HepG2 (cell line): Measurements from ENCODE around the gene SLC38A3. TPM values are rescaled to one million over a fixed set of nuclear protein-coding genes. Genes with fewer than 3 reads are reported as not detected.

Experiments used
- ARID3A ChIP-seq: IDR thresholded peaks from 2 replicates; pipeline ENCODE4 v1.6.1; 2012; ENCODE audit warnings: low read depth, low read length, improper control_type of control experiment
- ETV5 ChIP-seq: IDR thresholded peaks from 2 replicates; pipeline ENCODE4 v1.6.1; 2018; ENCODE audit warnings: missing biosample characterization, missing genetic modification reagents, inconsistent platforms, borderline replicate concordance
- GATAD2A ChIP-seq: IDR thresholded peaks from 2 replicates; pipeline ENCODE4 v1.6.1; 2016
- PATZ1 ChIP-seq: sonication (generic); formaldehyde crosslinking; IDR thresholded peaks from 2 replicates; pipeline ENCODE4 v1.4.0; 2020; ENCODE audit warnings: missing genetic modification reagents
- RBAK ChIP-seq: sonication (generic); formaldehyde crosslinking; IDR thresholded peaks from 2 replicates; pipeline ENCODE4 v1.5.1; 2020; ENCODE audit warnings: mild to moderate bottlenecking, missing genetic modification reagents
- RBM39 ChIP-seq: fragments of 200-400 bp; formaldehyde crosslinking; IDR thresholded peaks from one replicate; pipeline ENCODE4 v1.6.1; 2018; ENCODE audit warnings: antibody characterized with exemption, mild to moderate bottlenecking, low read depth, low read length; ENCODE audit not compliant: poor library complexity, severe bottlenecking
- REPIN1 ChIP-seq: sonication (generic); formaldehyde crosslinking; IDR thresholded peaks from 2 replicates; pipeline ENCODE4 v1.8.0; 2022; ENCODE audit warnings: missing genetic modification reagents, low read depth, mild to moderate bottlenecking, borderline replicate concordance
- SRSF9 ChIP-seq: fragments of 200-400 bp; formaldehyde crosslinking; IDR thresholded peaks from 2 replicates; pipeline ENCODE4 v1.6.1; 2018; ENCODE audit warnings: borderline replicate concordance, mild to moderate bottlenecking, low read depth, low read length; ENCODE audit not compliant: insufficient read depth, poor library complexity, severe bottlenecking
- TMF1 ChIP-seq: sonication (generic); formaldehyde crosslinking; IDR thresholded peaks from 2 replicates; pipeline ENCODE4 v1.8.1; 2022; ENCODE audit warnings: low read depth, missing genetic modification reagents
- ZBTB40 ChIP-seq, 2 experiments: fragments of 450-650 bp in 1 of 2; sonication (generic) in 1 of 2; formaldehyde crosslinking in 1 of 2; IDR thresholded peaks; 2 replicates each; pipeline versions ENCODE4 v1.6.1 to v1.8.0; 2016 to 2022; ENCODE audit warnings: antibody characterized with exemption in 1 of 2, mild to moderate bottlenecking in 1 of 2, missing genetic modification reagents in 1 of 2
- ZMAT3 ChIP-seq: sonication (generic); formaldehyde crosslinking; conservative IDR thresholded peaks from 2 replicates; pipeline ENCODE4 v1.7.0; 2021; ENCODE audit warnings: missing genetic modification reagents
- ZNF274 ChIP-seq: sonication (generic); formaldehyde crosslinking; IDR thresholded peaks from 2 replicates; pipeline ENCODE4 v1.5.1; 2020; ENCODE audit warnings: mild to moderate bottlenecking, missing genetic modification reagents
- ZNF615 ChIP-seq: sonication (generic); formaldehyde crosslinking; IDR thresholded peaks from 2 replicates; pipeline ENCODE4 v1.5.0; 2020; ENCODE audit warnings: mild to moderate bottlenecking, missing genetic modification reagents, borderline replicate concordance
- ZNF747 ChIP-seq: sonication (generic); formaldehyde crosslinking; IDR thresholded peaks from 2 replicates; pipeline ENCODE4 v1.8.1; 2023; ENCODE audit warnings: missing genetic modification reagents, mild to moderate bottlenecking, borderline replicate concordance
- ZSCAN9 ChIP-seq: IDR thresholded peaks from 2 replicates; pipeline ENCODE4 v1.6.1; 2016; ENCODE audit warnings: borderline replicate concordance
- polyA plus RNA-seq, 8 experiments: library from polyadenylated mRNA; depleted of rRNA in 3 of 8; stranded (reverse) in 7 of 8; unstranded in 1 of 8; fragments of >200 nt; fragmentation: Illumina TruSeq in 4 of 8; extraction: Trizol in 4 of 8; gene quantifications; 2 replicates each; pipeline versions ENCODE4 v1.2.1 to v1.2.3, GENCODE V29; 2011 to 2016; ENCODE audit warnings: low read depth in 4 of 8, missing spikeins in 1 of 8, mixed read lengths in 1 of 8; ENCODE audit not compliant: insufficient read depth in 1 of 8
- total RNA-seq, 5 experiments: library from RNA; depleted of rRNA; stranded (reverse); fragments of >200 nt; fragmentation: Illumina TruSeq; extraction: Trizol; gene quantifications; 2 replicates each; pipeline ENCODE4 v1.2.3, GENCODE V29; 2016; ENCODE audit warnings: low read depth in 1 of 5

Gene SLC38A3
- total and polyA plus RNA-seq, 2 of the 13 experiments (the other 11 are each of a cell fraction or from before 2014, with no cell fraction given): 29.8 to 164 TPM

GRCh38 chr3:50221051-50221410, 16.0 kb downstream of the SLC38A3 start (continued):
- no peak for TF ChIP-seq ARID3A
- TF ChIP-seq PATZ1: peak; percentile 46
- 0 out of 2 replicates have a peak, but pooled peaks have one; percentile 7 for TF ChIP-seq GATAD2A (CRISPR knock-in tag)
- TF ChIP-seq ZNF615: no peak
- peak; percentile 67 for TF ChIP-seq ETV5 (CRISPR knock-in tag)
- TF ChIP-seq ZNF274 (CRISPR knock-in tag): no peak
- TF ChIP-seq RBAK (CRISPR knock-in tag): 0 out of 2 replicates have a peak, but pooled peaks have one; percentile 65
- no peak for TF ChIP-seq ZBTB40 (IDR thresholded peaks at IDR 0.05)
- TF ChIP-seq ZBTB40 (CRISPR knock-in tag; IDR thresholded peaks at IDR 0.05): no peak
- no peak for TF ChIP-seq TMF1
- TF ChIP-seq RBM39: peak; percentile 11
- TF ChIP-seq SRSF9: no peak
- TF ChIP-seq REPIN1: no peak
- no peak for TF ChIP-seq ZNF747 (CRISPR knock-in tag)
- no peak for TF ChIP-seq ZSCAN9 (CRISPR knock-in tag)
- 0 out of 2 replicates have a peak, but pooled peaks have one; percentile 16 for TF ChIP-seq ZMAT3 (CRISPR knock-in tag)
